ENCODE data around the gene C19orf85. TPM values are rescaled to one million over a fixed set of nuclear protein-coding genes. Genes with fewer than 3 reads are reported as not detected.

C19orf85 gene
- total RNA-seq, 1 experiment from 2014 or later: not detected

DNA sequence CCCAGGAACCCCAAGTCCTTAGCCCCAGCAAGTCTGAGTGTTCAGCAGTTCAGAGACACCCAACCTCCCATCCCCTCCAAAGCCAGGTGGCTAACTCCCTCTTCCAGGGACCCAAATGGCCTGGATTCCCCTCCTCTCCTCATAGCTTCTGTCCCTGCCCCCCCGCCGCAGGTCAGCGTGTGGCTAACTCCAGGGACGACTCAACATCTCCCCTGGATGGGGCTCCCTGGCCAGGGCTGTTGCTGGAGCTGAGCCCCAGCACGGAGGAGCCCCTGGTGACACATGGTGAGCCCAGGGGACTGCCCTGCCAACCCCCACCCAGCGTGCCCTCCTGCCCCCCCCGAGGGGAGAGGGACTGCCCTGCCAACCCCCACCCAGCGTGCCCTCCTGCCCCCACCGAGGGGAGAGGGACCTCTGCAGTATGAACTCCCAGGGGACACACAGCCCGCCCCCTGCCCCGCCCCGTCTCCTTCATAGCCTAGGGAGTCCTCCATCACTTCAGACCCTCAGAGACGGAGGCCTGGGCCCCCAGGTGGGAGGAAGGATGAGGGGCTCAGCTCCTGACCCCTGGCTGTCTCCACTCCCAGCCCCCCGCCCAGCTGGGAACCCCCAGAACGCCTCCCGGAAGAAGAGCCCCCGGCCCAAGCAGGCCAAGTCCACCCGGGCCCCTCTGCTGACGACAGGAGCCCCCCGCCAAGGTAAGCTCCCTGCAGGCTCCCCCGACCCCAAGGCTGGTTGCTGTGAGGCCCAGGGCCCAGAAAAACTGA is 25.3 kb upstream of the C19orf85 start:
- Histone ChIP-seq H3K79me2 (ENCODE audit: low read length) (no peaks in the 10 kb centered on the region), H3F3A (ENCODE audit: low read length, unreplicated experiment) (peaks cover 3% of the 10 kb centered on the region), H4K20me1 (ENCODE audit: low read length) (no peaks in the 10 kb centered on the region), H3K9me3 (ENCODE audit: low read length) (no peaks in the 10 kb centered on the region), H3K36me3 (ENCODE audit: low read depth, low read length) (no peaks in the 10 kb centered on the region), H3K9ac (ENCODE audit: low read length) (no peak overlapping the region), H3K9me2 (replicated peaks; ENCODE audit: low read length) (no peaks in the 10 kb centered on the region), H2AFZ (ENCODE audit: low read length) (no peak overlapping the region), H3K4me2 (ENCODE audit: low read length) (no peak overlapping the region), H3K4me1 (ENCODE audit: insufficient read depth, low read length) (peaks cover 26% of the 10 kb centered on the region), H3K27ac (ENCODE audit: low read length) (no peak overlapping the region), H3K4me3 (ENCODE audit: low read length) (no peak overlapping the region), H3K27me3 (ENCODE audit: low read length) (no peaks in the 10 kb centered on the region)
- no peak for DNase-seq
- POLR2A ChIA-PET (ENCODE audit: unreplicated experiment): no interaction called here
- no TSS peak for BruUV-seq (replicated peaks)
- intact Hi-C loops (cut with micrococcal nuclease): no loop called here
- no peak for ATAC-seq
- TF ChIP-seq, protein P1, sequence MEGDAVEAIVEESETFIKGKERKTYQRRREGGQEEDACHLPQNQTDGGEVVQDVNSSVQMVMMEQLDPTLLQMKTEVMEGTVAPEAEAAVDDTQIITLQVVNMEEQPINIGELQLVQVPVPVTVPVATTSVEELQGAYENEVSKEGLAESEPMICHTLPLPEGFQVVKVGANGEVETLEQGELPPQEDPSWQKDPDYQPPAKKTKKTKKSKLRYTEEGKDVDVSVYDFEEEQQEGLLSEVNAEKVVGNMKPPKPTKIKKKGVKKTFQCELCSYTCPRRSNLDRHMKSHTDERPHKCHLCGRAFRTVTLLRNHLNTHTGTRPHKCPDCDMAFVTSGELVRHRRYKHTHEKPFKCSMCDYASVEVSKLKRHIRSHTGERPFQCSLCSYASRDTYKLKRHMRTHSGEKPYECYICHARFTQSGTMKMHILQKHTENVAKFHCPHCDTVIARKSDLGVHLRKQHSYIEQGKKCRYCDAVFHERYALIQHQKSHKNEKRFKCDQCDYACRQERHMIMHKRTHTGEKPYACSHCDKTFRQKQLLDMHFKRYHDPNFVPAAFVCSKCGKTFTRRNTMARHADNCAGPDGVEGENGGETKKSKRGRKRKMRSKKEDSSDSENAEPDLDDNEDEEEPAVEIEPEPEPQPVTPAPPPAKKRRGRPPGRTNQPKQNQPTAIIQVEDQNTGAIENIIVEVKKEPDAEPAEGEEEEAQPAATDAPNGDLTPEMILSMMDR (conservative IDR thresholded peaks at IDR 0.05; ENCODE audit: low read depth, low read length): no peak
- TF ChIP-seq EZH2phosphoT487 (IDR thresholded peaks at IDR 0.05; ENCODE audit: borderline replicate concordance, low read length) (no peak), EZH2 (IDR thresholded peaks at IDR 0.05; ENCODE audit: low read length, unreplicated experiment) (no peak)
- CTCF ChIA-PET: no interaction called here

DNA sequence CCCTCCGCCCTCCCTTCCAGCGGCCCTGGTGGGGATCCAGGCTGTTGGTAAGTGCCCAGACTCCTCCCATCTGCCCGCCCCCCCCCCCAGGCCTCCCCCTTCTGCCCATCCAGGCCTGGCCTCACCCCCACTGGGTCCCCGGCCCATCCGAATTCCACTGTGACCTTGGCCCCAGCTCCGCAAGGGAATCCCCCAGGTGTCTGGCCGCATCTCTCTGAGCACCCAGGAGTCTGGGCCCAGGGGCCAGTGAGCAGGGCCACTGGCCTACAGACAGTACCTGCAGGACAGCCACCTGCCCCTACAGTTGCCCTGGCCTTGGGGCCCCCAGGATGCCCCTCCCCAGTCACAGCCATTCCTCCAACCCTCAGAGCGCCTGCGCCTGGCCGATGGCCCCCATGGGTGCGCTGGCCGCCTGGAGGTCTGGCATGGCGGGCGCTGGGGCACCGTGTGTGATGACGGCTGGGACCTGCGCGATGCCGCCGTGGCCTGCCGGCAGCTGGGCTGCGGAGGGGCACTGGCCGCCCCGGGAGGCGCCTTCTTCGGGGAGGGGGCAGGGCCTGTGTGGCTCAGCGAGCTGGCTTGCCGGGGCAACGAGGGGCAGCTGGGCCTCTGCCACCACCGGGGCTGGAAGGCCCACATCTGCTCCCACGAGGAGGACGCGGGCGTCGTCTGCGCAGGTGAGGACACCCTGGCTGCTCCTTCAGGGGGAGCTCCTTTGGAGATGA is 24.6 kb upstream of the C19orf85 start:
- CTCF ChIA-PET: no interaction called here
- Histone ChIP-seq H4K20me1 (ENCODE audit: low read length) (no peaks in the 10 kb centered on the region), H3K27me3 (ENCODE audit: low read length) (no peaks in the 10 kb centered on the region), H3K79me2 (ENCODE audit: low read length) (no peaks in the 10 kb centered on the region), H3K4me1 (ENCODE audit: insufficient read depth, low read length) (peaks cover 32% of the 10 kb centered on the region), H3F3A (ENCODE audit: low read length, unreplicated experiment) (peaks cover 3% of the 10 kb centered on the region), H3K9me3 (ENCODE audit: low read length) (no peaks in the 10 kb centered on the region), H3K36me3 (ENCODE audit: low read depth, low read length) (no peaks in the 10 kb centered on the region), H3K27ac (ENCODE audit: low read length) (no peak overlapping the region), H3K9ac (ENCODE audit: low read length) (no peak overlapping the region), H3K4me2 (ENCODE audit: low read length) (no peak overlapping the region), H2AFZ (ENCODE audit: low read length) (no peak overlapping the region), H3K9me2 (replicated peaks; ENCODE audit: low read length) (no peaks in the 10 kb centered on the region), H3K4me3 (ENCODE audit: low read length) (no peak overlapping the region)
- ATAC-seq (no peak), DNase-seq (no peak)
- intact Hi-C loops (cut with micrococcal nuclease): no loop called here
- BruUV-seq (replicated peaks): no TSS peak
- TF ChIP-seq EZH2phosphoT487 (IDR thresholded peaks at IDR 0.05; ENCODE audit: borderline replicate concordance, low read length) (no peak), EZH2 (IDR thresholded peaks at IDR 0.05; ENCODE audit: low read length, unreplicated experiment) (no peak)
- TF ChIP-seq, protein P1 (conservative IDR thresholded peaks at IDR 0.05; ENCODE audit: low read depth, low read length): no peak
- POLR2A ChIA-PET (ENCODE audit: unreplicated experiment): no interaction called here

Measured in PC-3 (cell line).